NCI-H146 treated with DMSO at 0.1 percent for 48 hours (cell line): ENCODE measurements around the gene USP11.
A peak's percentile ranks its signal among the peaks of the same experiment; 100 is the strongest.

Source experiments
- DNase-seq: peaks from one replicate; lab custom pipeline; 2025; ENCODE audit not compliant: unreplicated experiment; lab: John Stamatoyannopoulos, UW

Gene USP11

GRCh38 chrX:47224266-47224895 is 8.4 kb upstream of the USP11 start:
- DNase-seq = no peak

- no peak for DNase-seq
Observed at GRCh38 chrX:47224896-47225290, 7.9 kb upstream of the USP11 start.

GRCh38 chrX:47226071-47226470 is 6.7 kb upstream of the USP11 start:
- DNase-seq = no peak

- DNase-seq = no peak
Observed at GRCh38 chrX:47226531-47227333, 6.1 kb upstream of the USP11 start.

GRCh38 chrX:47227334-47227583 is 5.5 kb upstream of the USP11 start:
- no peak for DNase-seq

- no peak for DNase-seq
Observed at GRCh38 chrX:47228550-47229270, 4.1 kb upstream of the USP11 start.

- DNase-seq = no peak
Observed at GRCh38 chrX:47229427-47229826, 3.4 kb upstream of the USP11 start.

GRCh38 chrX:47230136-47230868 is 2.5 kb upstream of the USP11 start:
- DNase-seq = no peak

- DNase-seq = no peak
Observed at GRCh38 chrX:47231167-47231566, 1.6 kb upstream of the USP11 start.

GRCh38 chrX:47232197-47232802 is 509 bp upstream of the USP11 start:
- DNase-seq = no peak

GRCh38 chrX:47233333-47234113 is 714 bp downstream of the USP11 start:
- DNase-seq = peak; percentile 98

- no peak for DNase-seq
Observed at GRCh38 chrX:47234583-47234982, 1.8 kb downstream of the USP11 start.

- no peak for DNase-seq
Observed at GRCh38 chrX:47235691-47236103, 2.9 kb downstream of the USP11 start.

- DNase-seq = no peak
Observed at GRCh38 chrX:47239199-47239598, 6.4 kb downstream of the USP11 start.

- no peak for DNase-seq
Observed at GRCh38 chrX:47239898-47240545, 7.2 kb downstream of the USP11 start.

- no peak for DNase-seq
Observed at GRCh38 chrX:47240619-47241018, 7.8 kb downstream of the USP11 start.

- no peak for DNase-seq
Observed at GRCh38 chrX:47241201-47242011, 8.6 kb downstream of the USP11 start.

GRCh38 chrX:47242321-47242720 is 9.5 kb downstream of the USP11 start:
- DNase-seq = no peak

GRCh38 chrX:47243351-47243750 is 10.5 kb downstream of the USP11 start:
- DNase-seq = no peak
